RCC 7860 (cell line): ENCODE data around the gene POP7.
"Not testable (repeated sequence)": the region's sequence is repeated elsewhere in the genome, so short reads cannot be mapped to it uniquely, and the experiment has no call there.

Source experiments
- DNase-seq: peaks from one replicate; pipeline ENCODE4 v3.0.0-alpha.2; 2015; ENCODE audit warnings: low spot score
- FAIRE-seq: peaks from 2 replicates; lab custom pipeline; 2012; peaks lifted over from hg19 to GRCh38; lab: Jason Lieb, UNC

The POP7 gene

DNA sequence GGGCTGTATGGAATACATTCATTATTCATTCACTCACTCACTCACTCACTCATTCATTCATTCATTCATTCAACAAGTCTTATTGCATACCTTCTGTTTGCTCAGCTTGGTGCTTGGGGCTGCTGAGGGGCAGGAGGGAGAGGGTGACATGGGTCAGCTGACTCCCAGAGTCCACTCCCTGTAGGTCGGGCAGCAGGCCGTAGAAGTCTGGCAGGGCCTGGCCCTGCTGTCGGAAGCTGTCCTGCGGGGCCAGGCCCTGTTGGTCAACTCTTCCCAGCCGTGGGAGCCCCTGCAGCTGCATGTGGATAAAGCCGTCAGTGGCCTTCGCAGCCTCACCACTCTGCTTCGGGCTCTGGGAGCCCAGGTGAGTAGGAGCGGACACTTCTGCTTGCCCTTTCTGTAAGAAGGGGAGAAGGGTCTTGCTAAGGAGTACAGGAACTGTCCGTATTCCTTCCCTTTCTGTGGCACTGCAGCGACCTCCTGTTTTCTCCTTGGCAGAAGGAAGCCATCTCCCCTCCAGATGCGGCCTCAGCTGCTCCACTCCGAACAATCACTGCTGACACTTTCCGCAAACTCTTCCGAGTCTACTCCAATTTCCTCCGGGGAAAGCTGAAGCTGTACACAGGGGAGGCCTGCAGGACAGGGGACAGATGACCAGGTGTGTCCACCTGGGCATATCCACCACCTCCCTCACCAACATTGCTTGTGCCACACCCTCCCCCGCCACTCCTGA lies 16.7 kb downstream of the POP7 start:
- no peak for FAIRE-seq
- no peak for DNase-seq

DNA sequence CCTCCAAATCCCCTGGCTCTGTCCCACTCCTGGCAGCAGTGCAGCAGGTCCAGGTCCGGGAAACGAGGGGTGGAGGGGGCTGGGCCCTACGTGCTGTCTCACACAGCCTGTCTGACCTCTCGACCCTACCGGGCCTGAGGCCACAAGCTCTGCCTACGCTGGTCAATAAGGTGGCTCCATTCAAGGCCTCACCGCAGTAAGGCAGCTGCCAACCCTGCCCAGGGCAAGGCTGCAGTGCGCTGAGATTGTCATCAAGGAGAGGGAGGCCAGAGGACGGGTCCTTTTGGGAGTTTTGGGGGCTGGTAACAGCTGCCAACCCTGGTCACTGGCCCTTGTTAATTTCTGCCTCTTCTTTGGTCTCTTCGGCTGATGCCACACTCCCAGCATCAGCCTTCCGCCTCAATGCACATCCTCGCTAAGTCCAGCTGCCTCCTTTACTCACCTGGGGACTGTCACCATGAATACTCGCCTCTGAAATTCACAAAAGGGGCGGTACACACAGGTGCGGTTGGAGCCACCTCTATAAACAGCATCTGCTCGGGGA lies 17.9 kb downstream of the POP7 start:
- DNase-seq (no peak), FAIRE-seq (no peak)

DNA sequence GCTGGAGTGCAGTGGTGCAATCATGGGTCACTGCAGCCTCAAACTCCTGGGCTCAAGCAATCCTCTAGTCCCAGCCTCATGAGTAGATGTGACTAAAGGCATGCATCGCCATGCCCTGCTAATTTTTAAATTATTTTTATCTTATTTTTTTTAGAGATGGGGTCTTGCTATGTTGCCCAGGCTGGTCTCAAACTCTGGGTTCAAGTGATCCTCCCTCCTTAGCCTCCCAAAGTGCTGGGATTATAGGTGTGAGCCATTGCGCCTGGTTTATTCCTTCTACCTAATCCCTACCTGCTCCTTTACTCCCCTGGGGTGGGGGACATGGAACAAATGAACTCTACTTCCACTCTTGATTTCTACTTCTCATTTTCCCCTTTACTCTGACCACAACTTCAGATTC lies 18.4 kb downstream of the POP7 start:
- FAIRE-seq, result not testable (repeated sequence)

DNA sequence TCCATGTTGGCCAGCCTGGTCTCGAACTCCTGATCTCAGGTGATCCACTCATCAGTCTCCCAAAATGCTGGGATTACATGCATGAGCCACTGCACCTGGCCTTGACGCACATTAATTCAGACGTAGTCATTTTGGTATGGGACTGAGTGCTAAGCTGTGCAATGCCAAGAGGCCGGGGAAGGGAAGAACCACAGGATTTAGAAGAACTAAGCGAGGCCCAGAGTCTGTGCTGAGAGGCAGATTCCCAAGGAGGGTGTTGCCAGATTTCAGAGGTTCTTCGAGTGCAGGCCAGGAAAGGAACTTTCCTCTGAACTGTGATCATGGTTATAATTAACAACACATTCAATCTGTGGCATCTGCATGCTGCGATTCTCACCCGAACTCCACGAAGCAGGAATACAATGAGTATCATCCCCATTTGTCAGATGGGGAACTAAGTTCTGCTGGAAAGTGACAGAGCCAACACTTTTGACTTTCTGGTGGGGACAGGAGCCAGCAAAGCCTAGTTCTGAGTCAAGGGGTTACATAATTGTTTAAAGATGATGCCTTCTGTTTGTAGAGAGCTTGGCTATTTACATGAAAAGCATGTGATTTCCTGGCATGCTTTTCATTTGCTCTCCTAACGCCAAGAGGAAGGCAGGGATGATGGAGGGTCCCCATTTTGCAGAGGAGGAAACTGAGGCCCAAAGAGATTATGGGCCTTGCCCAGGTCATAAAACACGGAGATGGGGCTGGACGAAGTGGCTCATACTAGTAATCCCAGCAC lies 21.3 kb downstream of the POP7 start:
- no peak for FAIRE-seq
- DNase-seq, result no peak

More for the DNA sequence above, 18.4 kb downstream of the POP7 start:
- not testable (repeated sequence) for DNase-seq

DNA sequence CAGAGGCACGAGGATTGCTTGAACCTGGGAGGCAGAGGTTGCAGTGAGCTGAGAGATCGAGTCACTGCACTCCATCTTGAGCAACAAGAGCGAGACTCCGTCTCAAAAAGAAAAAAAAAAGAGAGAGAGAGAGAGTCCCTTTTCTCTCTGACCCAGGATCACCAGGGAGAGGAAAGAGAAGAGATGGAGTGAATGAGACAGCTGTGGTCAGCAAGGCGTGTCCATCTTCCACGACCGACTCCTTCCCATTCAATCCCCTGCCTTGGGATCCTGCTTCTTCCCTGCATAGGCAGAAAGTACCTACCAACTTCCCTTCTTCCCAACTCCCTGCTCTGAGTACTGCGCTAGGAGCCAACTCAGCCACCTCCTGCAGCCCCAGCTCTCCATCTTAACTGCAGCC lies 22.3 kb downstream of the POP7 start:
- FAIRE-seq (no peak), DNase-seq (no peak)

DNA sequence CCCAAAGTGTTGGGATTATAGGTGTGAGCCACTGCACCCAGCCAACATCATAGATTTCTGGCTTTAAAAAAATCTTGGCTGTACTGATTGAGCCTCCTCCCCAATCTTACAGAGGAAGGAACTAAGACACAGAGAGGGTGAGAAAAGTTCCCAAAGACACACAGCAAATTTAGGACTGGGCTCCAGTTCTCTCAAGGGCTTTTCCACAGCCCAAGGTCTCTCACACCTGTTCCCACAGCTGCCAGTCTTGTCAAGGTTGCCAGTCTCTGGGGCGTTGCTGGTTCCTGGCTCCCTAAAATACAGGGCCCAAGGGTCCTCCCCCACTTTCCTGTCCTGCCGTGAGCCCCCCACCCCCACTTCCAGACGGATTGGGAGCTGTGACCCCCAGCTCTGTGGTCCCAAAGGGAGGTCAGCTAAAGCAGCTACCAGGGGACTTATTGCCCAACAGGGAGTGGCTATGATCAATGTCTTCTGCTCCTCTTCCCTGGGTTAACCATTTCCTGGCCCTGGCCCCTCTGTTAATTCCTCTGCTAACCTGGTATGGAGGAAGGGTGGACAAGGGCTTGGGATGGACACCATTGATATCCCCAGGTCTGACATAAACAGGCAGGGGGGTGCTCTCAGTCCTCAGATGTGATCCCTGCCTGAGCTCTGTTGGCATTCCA lies 24.3 kb downstream of the POP7 start:
- FAIRE-seq, result no peak
- no peak for DNase-seq

DNA sequence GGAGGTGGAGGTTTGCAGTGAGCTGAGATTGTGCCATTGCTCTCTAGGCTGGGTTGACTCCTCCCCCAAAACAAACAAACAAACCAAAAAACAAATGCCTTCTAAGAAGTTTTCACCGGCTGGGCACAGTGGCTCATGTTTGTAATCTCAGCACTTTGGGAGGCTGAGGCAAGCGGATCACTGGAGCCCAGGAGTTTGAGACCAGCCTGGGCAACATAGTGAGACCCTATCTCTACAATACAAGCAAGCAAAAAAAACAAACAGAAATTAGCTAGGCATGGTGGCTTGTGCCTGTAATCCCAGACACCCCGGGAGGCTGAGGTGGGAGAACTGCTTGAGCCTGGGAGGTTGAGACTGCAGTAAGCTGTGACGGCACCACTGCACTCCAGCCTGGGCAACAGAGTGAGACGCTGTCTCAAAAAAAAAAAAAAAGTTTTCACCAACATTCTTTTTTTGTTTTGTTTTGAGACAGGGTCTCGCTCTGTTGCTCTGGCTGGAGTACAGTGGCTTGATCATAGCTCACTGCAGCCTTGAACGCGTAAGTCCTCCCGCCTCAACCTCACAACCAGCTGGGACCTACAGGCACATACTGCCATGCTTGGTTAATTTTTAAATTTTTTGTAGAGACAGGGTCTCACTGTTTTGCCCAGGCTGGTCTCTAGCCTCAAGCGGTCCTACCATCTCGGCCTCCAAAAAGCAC lies 26.2 kb downstream of the POP7 start:
- FAIRE-seq, result no peak
- no peak for DNase-seq

DNA sequence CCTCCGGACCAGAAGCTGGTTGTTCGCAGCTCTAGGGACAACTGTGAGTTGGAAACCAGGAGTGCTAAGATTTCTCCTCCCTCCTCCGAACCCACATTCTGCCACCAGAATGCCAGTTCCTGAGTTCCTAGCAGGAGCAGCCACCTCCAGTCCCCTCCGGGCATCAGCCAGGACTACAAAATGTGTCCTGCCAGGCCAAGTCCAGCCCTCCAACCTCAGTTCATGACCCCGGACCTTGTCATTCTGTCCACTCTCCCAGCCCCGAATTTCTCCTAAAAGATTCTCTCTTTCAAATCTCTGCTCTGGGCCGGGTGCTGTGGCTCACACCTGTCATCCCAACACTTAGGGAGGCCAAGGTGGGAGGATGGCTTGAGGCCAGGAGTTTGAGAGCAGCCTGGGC lies 29.8 kb downstream of the POP7 start:
- DNase-seq (no peak), FAIRE-seq (no peak)

DNA sequence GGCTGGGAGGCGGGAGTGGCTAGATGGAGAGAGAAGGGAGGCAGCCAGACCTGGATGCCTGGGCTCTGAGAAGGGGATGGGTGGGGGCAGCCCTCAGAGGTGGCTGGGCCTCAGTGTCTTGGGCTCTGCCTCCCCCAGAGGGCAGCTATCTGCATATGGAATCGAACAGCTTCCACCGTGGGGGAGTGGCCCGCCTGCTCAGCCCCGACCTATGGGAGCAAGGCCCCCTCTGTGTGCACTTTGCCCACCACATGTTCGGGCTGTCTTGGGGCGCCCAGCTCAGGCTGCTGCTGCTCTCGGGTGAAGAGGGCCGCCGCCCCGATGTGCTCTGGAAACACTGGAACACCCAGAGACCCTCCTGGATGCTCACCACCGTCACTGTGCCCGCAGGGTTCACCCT lies 30.8 kb downstream of the POP7 start:
- no peak for DNase-seq
- no peak for FAIRE-seq

DNA sequence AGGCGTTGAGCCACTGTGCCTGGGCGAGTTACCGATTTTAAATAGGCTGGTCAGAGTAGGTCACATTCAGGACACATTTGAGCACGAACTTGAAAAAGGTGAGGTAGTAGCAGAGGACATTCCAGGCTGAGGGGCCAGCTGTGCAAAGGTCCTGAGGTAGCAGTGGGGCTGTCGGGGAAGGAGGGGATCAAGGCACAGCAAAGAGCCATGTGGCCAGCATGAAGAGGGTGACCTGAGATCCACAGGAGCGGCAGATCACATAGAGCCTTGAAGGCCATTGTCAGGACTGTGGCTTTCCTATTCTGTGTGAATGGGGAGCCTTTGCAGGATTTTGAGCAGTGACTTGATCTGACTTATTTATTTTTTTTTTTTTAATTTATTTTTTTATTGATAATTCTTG lies 34.0 kb downstream of the POP7 start:
- DNase-seq (no peak), FAIRE-seq (no peak)

DNA sequence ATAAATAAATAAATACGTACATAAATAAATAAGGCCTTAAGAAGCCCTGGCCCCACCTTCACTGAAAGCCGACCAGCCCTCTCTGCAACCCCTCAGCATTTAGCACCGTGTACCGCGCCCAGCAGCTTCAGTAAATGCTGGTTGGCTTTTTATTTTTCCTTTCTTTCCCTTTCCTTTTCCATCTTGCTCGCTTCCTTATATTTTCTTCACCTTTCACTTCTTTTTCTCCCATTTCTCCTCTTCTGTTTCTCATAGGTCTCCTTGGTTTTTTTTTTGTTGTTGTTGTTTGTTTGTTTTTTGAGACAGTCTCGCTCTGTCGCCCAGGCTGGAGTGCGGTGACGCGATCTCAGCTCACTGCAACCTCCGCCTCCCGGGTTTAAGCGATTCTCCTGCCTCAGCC lies 38.7 kb downstream of the POP7 start:
- FAIRE-seq (no peak), DNase-seq (no peak)

DNA sequence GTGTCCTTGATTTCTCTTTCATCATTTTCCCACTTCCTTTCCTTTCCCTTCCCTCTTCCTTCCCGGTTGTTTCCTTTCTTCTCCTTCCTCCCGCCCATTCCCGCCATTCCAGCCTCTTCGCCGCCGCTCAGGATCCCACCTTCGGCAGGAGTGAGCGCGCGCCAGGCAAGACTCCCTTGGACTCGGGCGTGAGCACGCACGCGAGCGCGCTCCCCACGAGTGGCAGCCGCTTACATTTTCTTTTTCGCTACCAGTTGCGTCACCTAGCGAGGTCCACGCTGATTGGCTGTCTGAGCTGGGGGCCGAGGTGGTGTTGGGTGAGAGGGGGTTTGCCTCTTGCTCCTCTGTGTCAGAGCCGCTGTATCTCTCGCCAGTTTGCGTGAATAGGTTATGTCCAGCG lies 39.3 kb downstream of the POP7 start:
- DNase-seq, result no peak
- FAIRE-seq, result no peak

DNA sequence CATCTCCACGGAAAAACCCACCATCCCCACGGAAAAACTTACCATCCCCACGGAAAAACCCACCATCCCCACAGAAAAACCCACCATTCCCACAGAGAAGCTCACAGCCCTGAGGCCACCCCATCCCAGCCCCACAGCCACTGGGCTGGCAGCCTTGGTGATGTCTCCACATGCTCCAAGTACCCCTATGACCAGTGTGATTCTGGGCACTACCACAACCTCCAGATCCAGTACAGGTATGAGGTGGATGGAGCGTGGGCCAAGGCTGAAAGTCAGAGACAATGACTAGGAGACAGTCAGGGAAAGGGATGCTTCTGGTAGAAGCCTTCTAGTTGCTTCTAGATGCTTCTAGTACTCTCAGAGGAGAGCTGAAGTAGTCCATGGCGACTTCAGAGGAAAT lies 47.1 kb downstream of the POP7 start:
- DNase-seq (no peak), FAIRE-seq (no peak)

DNA sequence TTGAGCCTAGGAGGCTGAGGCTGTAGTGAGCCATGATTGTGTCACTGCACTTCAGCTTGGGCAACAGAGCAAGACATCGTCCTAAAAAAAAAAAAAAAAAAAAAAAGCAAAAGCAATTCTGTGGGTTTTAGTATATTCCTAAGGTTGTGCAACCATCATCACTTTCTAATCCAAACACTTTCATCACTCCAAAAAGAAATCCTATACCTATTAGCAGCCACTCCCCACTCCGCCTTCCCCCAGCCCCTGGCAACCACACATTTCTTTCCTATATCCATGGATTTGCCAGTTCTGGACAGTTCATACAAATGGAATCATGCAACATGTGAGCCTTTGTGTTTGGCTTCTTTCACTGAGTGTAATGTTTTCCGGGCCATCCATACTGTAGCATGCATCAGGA lies 47.8 kb downstream of the POP7 start:
- FAIRE-seq (no peak), DNase-seq (no peak)
